Naive thymus-derived CD4-positive, alpha-beta T cell (primary cell): ENCODE data around the gene CYP27C1. TPM values are rescaled to one million over a fixed set of nuclear protein-coding genes. Genes with fewer than 3 reads are reported as not detected.
"Not testable (repeated sequence)": the region's sequence is repeated elsewhere in the genome, so short reads cannot be mapped to it uniquely, and the experiment has no call there.

ENCODE experiments used
- ATAC-seq: fragments of 150-1000 bp; cut with Tn5 transposase; 2 replicates; pipeline ENCODE4 v1.10.0; 2021; ENCODE audit warnings: mild to moderate bottlenecking, moderate library complexity
- CTCF ChIA-PET: fragments of 350-600 bp; sonication (Branson Sonifier 250); formaldehyde crosslinking; loops from one replicate; lab custom pipeline; 2021; ENCODE audit warnings: antibody characterized with exemption; lab: Charles Lee
- POLR2A ChIA-PET: fragments of 350-600 bp; sonication (Branson Sonifier 250); formaldehyde crosslinking; loops from one replicate; lab custom pipeline; 2021; ENCODE audit warnings: antibody characterized with exemption, inconsistent platforms; lab: Charles Lee
- DNase-seq, 9 donors: peaks; one replicate each; pipeline versions ENCODE4 v3.0.0 to v3.0.0-alpha.2; 2020 to 2022; ENCODE audit warnings: mixed read lengths in 1 of 9
- H3K27ac ChIP-seq: one replicate; pipeline ENCODE4 v1.7.0; 2013; ENCODE audit warnings: mild to moderate bottlenecking, low read depth, low read length, moderate library complexity
- H3K27me3 ChIP-seq, 2 donors: one replicate each; pipeline ENCODE4 v1.7.0; 2013; ENCODE audit warnings: low read length in 2 of 2, mild to moderate bottlenecking in 2 of 2, moderate library complexity in 2 of 2; ENCODE audit not compliant: control insufficient read depth in 2 of 2, insufficient read depth in 2 of 2
- H3K36me3 ChIP-seq, 3 experiments: 1 replicate in 2 of 3; 2 replicates in 1 of 3; pipeline ENCODE4 v1.7.0; 2013; ENCODE audit warnings: low read length in 3 of 3, mild to moderate bottlenecking in 3 of 3, moderate library complexity in 1 of 3; ENCODE audit not compliant: insufficient read depth in 3 of 3, control insufficient read depth in 2 of 3
- H3K4me1 ChIP-seq, 2 donors: one replicate each; pipeline ENCODE4 v1.7.0; 2013; ENCODE audit warnings: low read length in 2 of 2, mild to moderate bottlenecking in 2 of 2, moderate library complexity in 1 of 2; ENCODE audit not compliant: control insufficient read depth in 2 of 2, insufficient read depth in 2 of 2
- H3K4me3 ChIP-seq: 2 replicates; pipeline ENCODE4 v1.7.0; 2013; ENCODE audit warnings: mild to moderate bottlenecking, low read length
- H3K9me3 ChIP-seq, 3 experiments: 1 replicate in 2 of 3; 2 replicates in 1 of 3; pipeline ENCODE4 v1.7.0; 2013; ENCODE audit warnings: low read length in 3 of 3; ENCODE audit not compliant: control insufficient read depth in 2 of 3
- H3K27ac Mint-ChIP-seq, 9 donors: one replicate each; pipeline ENCODE4 v1.8.0; 2020 to 2022; ENCODE audit warnings: mixed read lengths in 9 of 9, mild to moderate bottlenecking in 8 of 9, moderate library complexity in 5 of 9, inconsistent platforms in 2 of 9
- H3K27me3 Mint-ChIP-seq, 5 donors: one replicate each; pipeline ENCODE4 v1.8.0; 2021 to 2022; ENCODE audit warnings: mixed read lengths in 5 of 5, mild to moderate bottlenecking in 1 of 5
- H3K36me3 Mint-ChIP-seq, 5 donors: one replicate each; pipeline ENCODE4 v1.8.0; 2020 to 2022; ENCODE audit warnings: mixed read lengths in 5 of 5, mild to moderate bottlenecking in 3 of 5, inconsistent platforms in 1 of 5
- H3K4me1 Mint-ChIP-seq, 7 donors: one replicate each; pipeline ENCODE4 v1.8.0; 2020 to 2022; ENCODE audit warnings: mixed read lengths in 7 of 7, mild to moderate bottlenecking in 3 of 7, inconsistent platforms in 1 of 7
- H3K4me3 Mint-ChIP-seq, 10 donors: one replicate each; pipeline ENCODE4 v1.8.0; 2020 to 2022; ENCODE audit warnings: mild to moderate bottlenecking in 10 of 10, mixed read lengths in 10 of 10, moderate library complexity in 6 of 10, inconsistent platforms in 2 of 10
- H3K9me3 Mint-ChIP-seq, 11 donors: one replicate each; pipeline ENCODE4 v1.8.0; 2020 to 2022; ENCODE audit warnings: mixed read lengths in 11 of 11, mild to moderate bottlenecking in 4 of 11, inconsistent platforms in 1 of 11, moderate library complexity in 1 of 11
- intact Hi-C, 2 donors: fragments of 100-400 bp; cut with micrococcal nuclease; formaldehyde crosslinking; loops; one replicate each; pipeline ENCODE4 v1.15.1; 2023
- polyA plus RNA-seq, 2 donors: library from polyadenylated mRNA; unstranded; fragments of 300-500 nt; fragmentation: Illumina TruSeq; gene quantifications; one replicate each; pipeline ENCODE4 v1.2.3, GENCODE V29; 2021
- total RNA-seq, 6 experiments: library from RNA in 5 of 6; stranded (reverse) in 5 of 6; gene quantifications; 1 replicate in 5 of 6; 2 replicates in 1 of 6; pipeline ENCODE4 v1.2.3 and lab custom pipeline; 2021 to 2026

CYP27C1 gene
- total and polyA plus RNA-seq, 7 experiments from 2014 or later = not detected

GRCh38 chr2:127169066-127169660 is 50.9 kb downstream of the CYP27C1 start:
- Mint-ChIP-seq H3K9me3 (no peaks in the 10 kb centered on the region), H3K4me1 (peaks cover 0 to 2% (median 0%) of the 10 kb centered on the region in 7 donors), H3K4me3 (no peak overlapping the region), H3K36me3 (no peaks in the 10 kb centered on the region), H3K27ac (no peak overlapping the region), H3K27me3 (peaks cover 0 to 1% (median 0%) of the 10 kb centered on the region in 5 donors)
- Histone ChIP-seq H3K4me1 (no peaks in the 10 kb centered on the region), H3K4me3 (no peak overlapping the region), H3K36me3 (no peaks in the 10 kb centered on the region), H3K27me3 (no peaks in the 10 kb centered on the region), H3K9me3 (no peaks in the 10 kb centered on the region), H3K27ac (no peak overlapping the region)
- CTCF ChIA-PET = no interaction called here
- POLR2A ChIA-PET = no interaction called here
- no peak for DNase-seq
- intact Hi-C loops = no loop called here
- no peak for ATAC-seq

GRCh38 chr2:127166231-127166860 is 53.8 kb downstream of the CYP27C1 start:
- intact Hi-C loops = no loop called here
- H3K4me1 ChIP-seq = no peaks in the 10 kb centered on the region
- no peak overlapping the region for H3K27ac ChIP-seq
- no peaks in the 10 kb centered on the region for H3K36me3 Mint-ChIP-seq
- no peaks in the 10 kb centered on the region for H3K9me3 Mint-ChIP-seq
- ATAC-seq (no peak), DNase-seq (no peak)
- no peaks in the 10 kb centered on the region for H3K27me3 ChIP-seq
- H3K4me3 ChIP-seq = no peak overlapping the region
- ChIA-PET POLR2A (no interaction called here), CTCF (no interaction called here)
- H3K4me3 Mint-ChIP-seq = no peak overlapping the region
- no peaks in the 10 kb centered on the region for H3K36me3 ChIP-seq
- H3K9me3 ChIP-seq = no peaks in the 10 kb centered on the region
- peaks cover 0 to 2% (median 0%) of the 10 kb centered on the region in 7 donors for H3K4me1 Mint-ChIP-seq
- no peak overlapping the region for H3K27ac Mint-ChIP-seq
- peaks cover 0 to 6% (median 0%) of the 10 kb centered on the region in 5 donors for H3K27me3 Mint-ChIP-seq

- peaks cover 0 to 2% (median 0%) of the 10 kb centered on the region in 7 donors for H3K4me1 Mint-ChIP-seq
- no peaks in the 10 kb centered on the region for H3K36me3 Mint-ChIP-seq
- no peaks in the 10 kb centered on the region for H3K4me1 ChIP-seq
- no peak for ATAC-seq
- ChIA-PET POLR2A (no interaction called here), CTCF (interaction anchor here (0.6 kb wide), 1 partner anchor 1113 kb away, joined by 3 read pairs; no protein-coding TSS in a partner anchor)
- no peaks in the 10 kb centered on the region for H3K9me3 ChIP-seq
- peaks cover 0 to 10% (median 0%) of the 10 kb centered on the region in 5 donors for H3K27me3 Mint-ChIP-seq
- intact Hi-C loops = no loop called here
- no peak overlapping the region for H3K4me3 ChIP-seq
- no peaks in the 10 kb centered on the region for H3K36me3 ChIP-seq
- no peaks in the 10 kb centered on the region for H3K9me3 Mint-ChIP-seq
- H3K4me3 Mint-ChIP-seq = no peak overlapping the region
- H3K27me3 ChIP-seq = no peaks in the 10 kb centered on the region
- H3K27ac ChIP-seq = no peak overlapping the region
- H3K27ac Mint-ChIP-seq = no peak overlapping the region
- DNase-seq = no peak
Measured at GRCh38 chr2:127165539-127165935, 54.6 kb downstream of the CYP27C1 start.

GRCh38 chr2:127164761-127165538 is 55.1 kb downstream of the CYP27C1 start:
- Mint-ChIP-seq H3K27me3 (peaks cover 0 to 9% (median 0%) of the 10 kb centered on the region in 5 donors), H3K9me3 (no peaks in the 10 kb centered on the region), H3K4me1 (peaks cover 0 to 2% (median 0%) of the 10 kb centered on the region in 7 donors), H3K27ac (no peak overlapping the region), H3K4me3 (no peak overlapping the region), H3K36me3 (no peaks in the 10 kb centered on the region)
- H3K4me1 ChIP-seq = no peaks in the 10 kb centered on the region
- no peaks in the 10 kb centered on the region for H3K9me3 ChIP-seq
- no peaks in the 10 kb centered on the region for H3K36me3 ChIP-seq
- no peaks in the 10 kb centered on the region for H3K27me3 ChIP-seq
- ChIA-PET CTCF (interaction anchor here (0.6 kb wide), 1 partner anchor 1114 kb away, joined by 3 read pairs; no protein-coding TSS in a partner anchor), POLR2A (no interaction called here)
- H3K27ac ChIP-seq = no peak overlapping the region
- H3K4me3 ChIP-seq = no peak overlapping the region
- intact Hi-C loops = no loop called here
- no peak for ATAC-seq
- no peak for DNase-seq

- ATAC-seq (no peak), DNase-seq (no peak)
- POLR2A ChIA-PET = no interaction called here
- no peaks in the 10 kb centered on the region for H3K36me3 Mint-ChIP-seq
- H3K27me3 Mint-ChIP-seq = peaks cover 0 to 12% (median 0%) of the 10 kb centered on the region in 5 donors
- Histone ChIP-seq H3K4me3 (no peak overlapping the region), H3K9me3 (no peaks in the 10 kb centered on the region), H3K27ac (no peak overlapping the region), H3K36me3 (no peaks in the 10 kb centered on the region), H3K27me3 (no peaks in the 10 kb centered on the region), H3K4me1 (no peaks in the 10 kb centered on the region)
- H3K9me3 Mint-ChIP-seq = no peaks in the 10 kb centered on the region
- no peak overlapping the region for H3K27ac Mint-ChIP-seq
- H3K4me3 Mint-ChIP-seq = no peak overlapping the region
- CTCF ChIA-PET = no interaction called here
- intact Hi-C loops = no loop called here
- H3K4me1 Mint-ChIP-seq = peaks cover 0 to 2% (median 0%) of the 10 kb centered on the region in 7 donors
Measured at GRCh38 chr2:127163921-127164320, 56.2 kb downstream of the CYP27C1 start.

- CTCF ChIA-PET = not testable (repeated sequence)
Measured at GRCh38 chr2:127163090-127163406, 57.1 kb downstream of the CYP27C1 start.

More at GRCh38 chr2:127163090-127163406, 57.1 kb downstream of the CYP27C1 start:
- H3K27ac Mint-ChIP-seq, ATAC-seq, DNase-seq, H3K36me3 Mint-ChIP-seq, H3K4me1 ChIP-seq, H3K4me1 Mint-ChIP-seq, H3K36me3 ChIP-seq, POLR2A ChIA-PET, H3K4me3 ChIP-seq, H3K27ac ChIP-seq, H3K9me3 Mint-ChIP-seq, intact Hi-C loops, H3K9me3 ChIP-seq, H3K27me3 ChIP-seq, H3K4me3 Mint-ChIP-seq: not testable (repeated sequence)
- H3K27me3 Mint-ChIP-seq = peaks cover 0 to 14% (median 0%) of the 10 kb centered on the region in 5 donors
